GM23338 (cell line): Measurements from ENCODE around the gene EXOC4.

Experiments
- CREB1 ChIP-seq: fragments of 250-450 bp; sonication (Bioruptor Pico); IDR thresholded peaks from 2 replicates; pipeline ENCODE4 v1.5.0; 2020; ENCODE audit warnings: low read depth, mild to moderate bottlenecking, moderate library complexity
- CTCF ChIP-seq, 2 experiments: fragments of 200-600 bp in 1 of 2; sonication (generic) in 1 of 2; conservative IDR thresholded peaks; 2 replicates each; pipeline versions ENCODE4 v1.5.1 to v1.6.1; 2016 to 2017; ENCODE audit warnings: antibody characterized with exemption in 2 of 2, low read depth in 2 of 2, mild to moderate bottlenecking in 2 of 2, moderate library complexity in 1 of 2
- EZH2 ChIP-seq: fragments of 200-600 bp; sonication (generic); IDR thresholded peaks from one replicate; pipeline ENCODE4 v1.8.0; 2017; ENCODE audit warnings: antibody characterized with exemption, mild to moderate bottlenecking, low read depth; ENCODE audit not compliant: unreplicated experiment
- EZH2phosphoT487 ChIP-seq: fragments of 200-600 bp; sonication (generic); IDR thresholded peaks from one replicate; pipeline ENCODE4 v1.8.1; 2018; ENCODE audit warnings: antibody characterized with exemption; ENCODE audit not compliant: unreplicated experiment
- NANOG ChIP-seq: IDR thresholded peaks from 2 replicates; pipeline ENCODE4 v1.6.1; 2016; ENCODE audit warnings: antibody characterized with exemption, borderline replicate concordance
- POLR2AphosphoS5 ChIP-seq: IDR thresholded peaks from 2 replicates; pipeline ENCODE4 v1.6.1; 2016; ENCODE audit warnings: antibody characterized with exemption, low read depth

- TF ChIP-seq CTCF (conservative IDR thresholded peaks at IDR 0.05; ENCODE audit: low read depth in 2 of 2) (no peak), EZH2 (no peak), NANOG (no peak), EZH2phosphoT487 (no peak), POLR2AphosphoS5 (no peak), CREB1 (CRISPR knock-in tag) (no peak)
These were observed 170.7 kb downstream of the EXOC4 start for GRCh38 chr7:133423618-133424017.
